ENCODE results near the gene SLC12A7. TPM values are rescaled to one million over a fixed set of nuclear protein-coding genes. Genes with fewer than 3 reads are reported as not detected.

SLC12A7 gene
- total and polyA plus RNA-seq, 9 of the 15 experiments (the other 6 are each of a cell fraction or from before 2014, with no cell fraction given) = 0.01 to 3.1 (median 0.56) TPM

DNA sequence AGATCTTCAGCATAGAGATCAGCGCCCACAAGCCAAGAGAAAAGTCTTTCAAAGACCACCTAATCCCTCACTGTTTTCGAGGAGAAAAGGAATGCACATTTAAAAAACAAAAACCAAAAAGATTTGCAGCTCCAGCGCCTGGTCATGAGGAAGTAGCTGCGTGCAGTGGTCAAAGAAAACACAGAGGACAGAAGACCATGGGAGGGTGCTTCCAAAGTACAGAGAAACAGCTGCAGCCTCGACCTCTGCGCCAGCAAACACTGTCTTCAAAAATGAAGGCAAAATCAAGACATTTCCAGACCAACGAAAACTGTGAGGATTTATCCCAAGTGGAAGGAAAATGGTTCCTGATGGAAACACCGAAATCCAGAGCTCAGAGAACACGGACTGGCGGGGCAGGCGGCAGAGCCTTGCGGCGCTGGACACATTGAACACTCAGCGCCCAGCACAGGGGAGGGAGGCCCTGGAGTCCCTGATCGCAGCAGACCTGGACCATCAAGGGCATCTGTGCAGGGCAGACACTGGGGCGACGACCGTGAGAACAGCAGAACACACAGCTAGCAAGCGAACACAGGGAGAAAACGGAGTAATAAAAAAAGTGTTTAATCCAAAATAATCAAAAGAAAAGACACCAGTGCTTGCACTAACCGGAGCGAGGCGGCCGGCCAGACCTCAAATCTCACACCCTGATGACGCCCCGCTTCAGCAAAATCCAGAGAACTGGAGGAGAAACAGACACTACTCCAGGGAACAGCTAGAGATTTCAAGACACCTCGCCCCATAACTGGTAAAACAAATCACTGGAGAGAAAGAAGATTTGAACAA, 12.6 kb upstream of the SLC12A7 start:
- 19% methylated on average over 27 of the region's 27 CpGs for WGBS (ENCODE audit: insufficient coverage, low coverage, missing lambda C conversion rate)
- Histone ChIP-seq H2AFZ (ENCODE audit: low read depth, low read length) (no peak overlapping the region), H3K4me3 (no peak overlapping the region), H3K4me2 (ENCODE audit: insufficient read depth, low read length) (no peak overlapping the region), H3K79me2 (ENCODE audit: control insufficient read depth, insufficient read depth, low read length) (no peaks in the 10 kb centered on the region), H4K20me1 (replicated peaks; ENCODE audit: control insufficient read depth, insufficient read depth, low read length) (peaks cover 16% of the 10 kb centered on the region; the same call in 1 of the 2 replicates), H3K9ac (ENCODE audit: insufficient read depth in 1 of 2, low read depth in 2 of 2, low read length in 2 of 2) (no peak overlapping the region), H3K4me1 (replicated peaks in 1 of 2; ENCODE audit: control insufficient read depth in 2 of 2, insufficient read depth in 2 of 2, low read length in 2 of 2) (peaks cover 0 to 41% of the 10 kb centered on the region in 2 experiments; a peak in 2 of 5 replicates), H3K27ac (ENCODE audit: extremely low read depth, low read depth, low read length) (no peak overlapping the region), H3K36me3 (ENCODE audit: control insufficient read depth, insufficient read depth, low read length) (no peaks in the 10 kb centered on the region), H3K27me3 (ENCODE audit: control insufficient read depth in 2 of 2, insufficient read depth in 2 of 2, low read length in 2 of 2) (peaks cover 44 to 77% of the 10 kb centered on the region in 2 experiments), H3K9me1 (ENCODE audit: control insufficient read depth, insufficient read depth, low read length) (no peaks in the 10 kb centered on the region), H3K9me3 (replicated peaks; ENCODE audit: control insufficient read depth, insufficient read depth, low read depth, low read length) (no peaks in the 10 kb centered on the region)
- no peak for ATAC-seq
- in situ Hi-C loops (cut with MboI) = no loop called here
- POLR2A ChIA-PET = interaction anchor here (0.6 to 2.0 kb wide), 8 partner anchors 10 to 131 kb away, joined by 3 to 9 read pairs (median 4); no protein-coding TSS in a partner anchor
- no peak for DNase-seq (ENCODE audit: extremely low read depth in 1 of 4, low spot score in 3 of 4)
- no TSS peak for BruUV-seq (replicated peaks)
- no peak for FAIRE-seq
- intact Hi-C loops (cut with micrococcal nuclease) = no loop called here
- CTCF ChIA-PET (ENCODE audit: low intra/inter-chr PET ratio) = no interaction called here
- TF ChIP-seq, protein P1, sequence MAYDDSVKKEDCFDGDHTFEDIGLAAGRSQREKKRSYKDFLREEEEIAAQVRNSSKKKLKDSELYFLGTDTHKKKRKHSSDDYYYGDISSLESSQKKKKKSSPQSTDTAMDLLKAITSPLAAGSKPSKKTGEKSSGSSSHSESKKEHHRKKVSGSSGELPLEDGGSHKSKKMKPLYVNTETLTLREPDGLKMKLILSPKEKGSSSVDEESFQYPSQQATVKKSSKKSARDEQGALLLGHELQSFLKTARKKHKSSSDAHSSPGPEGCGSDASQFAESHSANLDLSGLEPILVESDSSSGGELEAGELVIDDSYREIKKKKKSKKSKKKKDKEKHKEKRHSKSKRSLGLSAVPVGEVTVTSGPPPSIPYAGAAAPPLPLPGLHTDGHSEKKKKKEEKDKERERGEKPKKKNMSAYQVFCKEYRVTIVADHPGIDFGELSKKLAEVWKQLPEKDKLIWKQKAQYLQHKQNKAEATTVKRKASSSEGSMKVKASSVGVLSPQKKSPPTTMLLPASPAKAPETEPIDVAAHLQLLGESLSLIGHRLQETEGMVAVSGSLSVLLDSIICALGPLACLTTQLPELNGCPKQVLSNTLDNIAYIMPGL (CRISPR knock-in tag; IDR thresholded peaks at IDR 0.05) = no peak
- TF ChIP-seq GATAD2A (IDR thresholded peaks at IDR 0.05) = no peak
- TF ChIP-seq ADNP (tag; IDR thresholded peaks at IDR 0.05) = no peak
- TF ChIP-seq, protein P2, sequence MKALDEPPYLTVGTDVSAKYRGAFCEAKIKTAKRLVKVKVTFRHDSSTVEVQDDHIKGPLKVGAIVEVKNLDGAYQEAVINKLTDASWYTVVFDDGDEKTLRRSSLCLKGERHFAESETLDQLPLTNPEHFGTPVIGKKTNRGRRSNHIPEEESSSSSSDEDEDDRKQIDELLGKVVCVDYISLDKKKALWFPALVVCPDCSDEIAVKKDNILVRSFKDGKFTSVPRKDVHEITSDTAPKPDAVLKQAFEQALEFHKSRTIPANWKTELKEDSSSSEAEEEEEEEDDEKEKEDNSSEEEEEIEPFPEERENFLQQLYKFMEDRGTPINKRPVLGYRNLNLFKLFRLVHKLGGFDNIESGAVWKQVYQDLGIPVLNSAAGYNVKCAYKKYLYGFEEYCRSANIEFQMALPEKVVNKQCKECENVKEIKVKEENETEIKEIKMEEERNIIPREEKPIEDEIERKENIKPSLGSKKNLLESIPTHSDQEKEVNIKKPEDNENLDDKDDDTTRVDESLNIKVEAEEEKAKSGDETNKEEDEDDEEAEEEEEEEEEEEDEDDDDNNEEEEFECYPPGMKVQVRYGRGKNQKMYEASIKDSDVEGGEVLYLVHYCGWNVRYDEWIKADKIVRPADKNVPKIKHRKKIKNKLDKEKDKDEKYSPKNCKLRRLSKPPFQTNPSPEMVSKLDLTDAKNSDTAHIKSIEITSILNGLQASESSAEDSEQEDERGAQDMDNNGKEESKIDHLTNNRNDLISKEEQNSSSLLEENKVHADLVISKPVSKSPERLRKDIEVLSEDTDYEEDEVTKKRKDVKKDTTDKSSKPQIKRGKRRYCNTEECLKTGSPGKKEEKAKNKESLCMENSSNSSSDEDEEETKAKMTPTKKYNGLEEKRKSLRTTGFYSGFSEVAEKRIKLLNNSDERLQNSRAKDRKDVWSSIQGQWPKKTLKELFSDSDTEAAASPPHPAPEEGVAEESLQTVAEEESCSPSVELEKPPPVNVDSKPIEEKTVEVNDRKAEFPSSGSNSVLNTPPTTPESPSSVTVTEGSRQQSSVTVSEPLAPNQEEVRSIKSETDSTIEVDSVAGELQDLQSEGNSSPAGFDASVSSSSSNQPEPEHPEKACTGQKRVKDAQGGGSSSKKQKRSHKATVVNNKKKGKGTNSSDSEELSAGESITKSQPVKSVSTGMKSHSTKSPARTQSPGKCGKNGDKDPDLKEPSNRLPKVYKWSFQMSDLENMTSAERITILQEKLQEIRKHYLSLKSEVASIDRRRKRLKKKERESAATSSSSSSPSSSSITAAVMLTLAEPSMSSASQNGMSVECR (CRISPR knock-in tag; IDR thresholded peaks at IDR 0.05) = no peak
- no peak for TF ChIP-seq SMAD2 (IDR thresholded peaks at IDR 0.05; ENCODE audit: low read depth, low read length)
- TF ChIP-seq MCM7 (IDR thresholded peaks at IDR 0.05) = no peak
- TF ChIP-seq LCOR (CRISPR knock-in tag; IDR thresholded peaks at IDR 0.05) = no peak
- TF ChIP-seq RBM14 (IDR thresholded peaks at IDR 0.05; ENCODE audit: borderline replicate concordance, insufficient read depth, low read depth, low read length) = no peak
- TF ChIP-seq BRF1 (IDR thresholded peaks at IDR 0.05; ENCODE audit: borderline replicate concordance, extremely low read depth, insufficient read length) = no peak
- TF ChIP-seq ZNF146 (CRISPR knock-in tag; IDR thresholded peaks at IDR 0.05; ENCODE audit: unreplicated experiment) = no peak

Measured in K562 (cell line).